DND-41 (cell line): ENCODE results near the gene TCF12.

Experiments used
- ATAC-seq: fragments of 200-7000 bp; cut with Tn5 transposase; 3 replicates; pipeline ENCODE4 v1.9.1; 2021; ENCODE audit warnings: low read depth; ENCODE audit not compliant: insufficient read depth
- DNase-seq: peaks from one replicate; pipeline ENCODE4 v3.0.0-alpha.2; 2020
- H2AFZ ChIP-seq: 2 replicates; pipeline ENCODE4 v1.6.0; 2012; ENCODE audit warnings: low read depth, low read length
- H3K27ac ChIP-seq: 2 replicates; pipeline ENCODE4 v1.5.1; 2012; ENCODE audit warnings: low read length, inconsistent platforms
- H3K27me3 ChIP-seq: fragments of 200-600 bp; sonication (generic); 2 replicates; pipeline ENCODE4 v1.6.0; 2012; ENCODE audit warnings: low read length, mild to moderate bottlenecking, inconsistent platforms; ENCODE audit not compliant: insufficient read depth, poor library complexity
- H3K36me3 ChIP-seq: 2 replicates; pipeline ENCODE4 v1.5.1; 2012; ENCODE audit warnings: low read length, inconsistent platforms; ENCODE audit not compliant: insufficient read depth
- H3K4me1 ChIP-seq: 2 replicates; pipeline ENCODE4 v1.5.1; 2012; ENCODE audit warnings: mild to moderate bottlenecking, low read length; ENCODE audit not compliant: insufficient read depth
- H3K4me2 ChIP-seq: 2 replicates; pipeline ENCODE4 v1.6.0; 2012; ENCODE audit warnings: mild to moderate bottlenecking, moderate library complexity, low read length, inconsistent platforms; ENCODE audit not compliant: insufficient read depth
- H3K4me3 ChIP-seq, 2 experiments: fragments of 200-600 bp in 1 of 2; shearing (Covaris generic) in 1 of 2; 2 replicates each; pipeline ENCODE4 v1.5.1; 2012 to 2016; ENCODE audit warnings: inconsistent platforms in 2 of 2, low read length in 2 of 2, mild to moderate bottlenecking in 2 of 2, low read depth in 1 of 2, moderate library complexity in 1 of 2
- H3K79me2 ChIP-seq: 2 replicates; pipeline ENCODE4 v1.6.0; 2012; ENCODE audit warnings: low read length, inconsistent platforms; ENCODE audit not compliant: insufficient read depth
- H3K9ac ChIP-seq: 2 replicates; pipeline ENCODE4 v1.6.0; 2012; ENCODE audit warnings: low read depth, mild to moderate bottlenecking, inconsistent platforms, low read length, moderate library complexity
- H3K9me3 ChIP-seq: 2 replicates; pipeline ENCODE4 v1.5.1; 2012; ENCODE audit warnings: low read length, moderate library complexity, mild to moderate bottlenecking, inconsistent platforms; ENCODE audit not compliant: insufficient read depth, severe bottlenecking
- H4K20me1 ChIP-seq: 2 replicates; pipeline ENCODE4 v1.6.0; 2012; ENCODE audit warnings: low read length; ENCODE audit not compliant: insufficient read depth
- EZH2 ChIP-seq: IDR thresholded peaks from 3 replicates; pipeline ENCODE4 v1.6.1; 2012; ENCODE audit warnings: borderline replicate concordance, low read depth, mild to moderate bottlenecking, moderate library complexity, low read length, inconsistent platforms; ENCODE audit not compliant: severe bottlenecking
- TF ChIP-seq, protein P1 (sequence below): IDR thresholded peaks from 2 replicates; pipeline ENCODE4 v1.5.1; 2012; ENCODE audit warnings: borderline replicate concordance, low read length, moderate library complexity, mild to moderate bottlenecking; ENCODE audit not compliant: poor library complexity, severe bottlenecking; ENCODE audit errors: extremely low read depth

Gene TCF12

DNA sequence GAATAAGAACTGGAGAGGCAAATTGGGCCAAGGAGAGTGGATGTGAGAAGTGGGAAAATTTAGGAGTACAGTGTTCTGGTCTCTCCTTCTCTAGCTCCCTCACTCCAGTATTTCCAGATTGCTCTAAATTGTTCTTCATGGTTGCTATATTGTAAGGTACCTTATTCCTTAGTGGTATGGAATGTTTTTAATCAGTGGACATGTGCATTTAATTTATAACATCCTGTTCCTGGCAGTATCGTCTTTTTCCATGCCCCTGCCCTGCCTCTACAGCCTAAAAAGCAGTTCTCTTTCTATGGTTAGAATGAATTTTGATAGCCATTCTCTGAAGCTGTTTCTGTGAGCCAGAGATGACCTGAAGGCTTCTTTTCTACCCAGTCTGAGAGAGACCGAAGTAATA lies 180.5 kb downstream of the TCF12 start:
- Histone ChIP-seq H3K4me2 (no peak overlapping the region), H3K4me3 (no peak overlapping the region), H3K27me3 (no peaks in the 10 kb centered on the region), H3K9ac (no peak overlapping the region), H2AFZ (no peak overlapping the region), H3K9me3 (no peaks in the 10 kb centered on the region), H3K4me1 (no peaks in the 10 kb centered on the region), H3K27ac (no peak overlapping the region), H4K20me1 (0 out of 2 replicates have a peak, but pooled peaks cover 3% of the 10 kb centered on the region), H3K36me3 (peaks cover 22% of the 10 kb centered on the region; the same call in 1 of the 2 replicates), H3K79me2 (peaks cover 49% of the 10 kb centered on the region)
- DNase-seq (no peak), ATAC-seq (no peak)
- TF ChIP-seq, protein P1, sequence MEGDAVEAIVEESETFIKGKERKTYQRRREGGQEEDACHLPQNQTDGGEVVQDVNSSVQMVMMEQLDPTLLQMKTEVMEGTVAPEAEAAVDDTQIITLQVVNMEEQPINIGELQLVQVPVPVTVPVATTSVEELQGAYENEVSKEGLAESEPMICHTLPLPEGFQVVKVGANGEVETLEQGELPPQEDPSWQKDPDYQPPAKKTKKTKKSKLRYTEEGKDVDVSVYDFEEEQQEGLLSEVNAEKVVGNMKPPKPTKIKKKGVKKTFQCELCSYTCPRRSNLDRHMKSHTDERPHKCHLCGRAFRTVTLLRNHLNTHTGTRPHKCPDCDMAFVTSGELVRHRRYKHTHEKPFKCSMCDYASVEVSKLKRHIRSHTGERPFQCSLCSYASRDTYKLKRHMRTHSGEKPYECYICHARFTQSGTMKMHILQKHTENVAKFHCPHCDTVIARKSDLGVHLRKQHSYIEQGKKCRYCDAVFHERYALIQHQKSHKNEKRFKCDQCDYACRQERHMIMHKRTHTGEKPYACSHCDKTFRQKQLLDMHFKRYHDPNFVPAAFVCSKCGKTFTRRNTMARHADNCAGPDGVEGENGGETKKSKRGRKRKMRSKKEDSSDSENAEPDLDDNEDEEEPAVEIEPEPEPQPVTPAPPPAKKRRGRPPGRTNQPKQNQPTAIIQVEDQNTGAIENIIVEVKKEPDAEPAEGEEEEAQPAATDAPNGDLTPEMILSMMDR = no peak

DNA sequence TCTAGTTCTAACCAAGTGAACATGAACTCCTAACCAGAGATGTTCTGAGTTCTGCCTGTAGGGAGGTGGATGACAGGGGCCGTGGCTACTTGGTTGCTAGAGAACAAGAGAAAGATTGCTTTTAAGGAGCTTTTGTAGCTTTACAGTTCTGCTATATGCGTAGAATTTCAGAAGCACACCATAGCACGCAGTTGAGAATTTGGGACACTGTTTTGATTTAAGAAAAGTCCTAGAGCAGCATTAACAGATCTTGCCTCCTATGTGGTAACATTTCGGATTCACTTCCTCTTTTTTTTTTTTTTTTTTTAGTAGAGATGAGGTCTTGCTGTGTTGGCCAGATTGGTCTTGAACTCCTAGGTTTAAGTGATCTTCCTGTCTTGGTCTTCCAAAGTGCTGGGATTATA lies 181.7 kb downstream of the TCF12 start:
- no peak for DNase-seq
- H3K79me2 ChIP-seq = peaks cover 56% of the 10 kb centered on the region
- no peak overlapping the region for H3K4me3 ChIP-seq
- H3K9me3 ChIP-seq = no peaks in the 10 kb centered on the region
- H3K4me1 ChIP-seq = no peaks in the 10 kb centered on the region
- H2AFZ ChIP-seq = no peak overlapping the region
- H3K9ac ChIP-seq = no peak overlapping the region
- TF ChIP-seq, protein P1 = no peak
- no peak for TF ChIP-seq EZH2
- no peak overlapping the region for H3K4me2 ChIP-seq
- no peak for ATAC-seq
- 0 out of 2 replicates have a peak, but pooled peaks cover 3% of the 10 kb centered on the region for H4K20me1 ChIP-seq
- peaks cover 12% of the 10 kb centered on the region; the same call in 1 of the 2 replicates for H3K36me3 ChIP-seq
- no peak overlapping the region for H3K27ac ChIP-seq
- H3K27me3 ChIP-seq = no peaks in the 10 kb centered on the region

DNA sequence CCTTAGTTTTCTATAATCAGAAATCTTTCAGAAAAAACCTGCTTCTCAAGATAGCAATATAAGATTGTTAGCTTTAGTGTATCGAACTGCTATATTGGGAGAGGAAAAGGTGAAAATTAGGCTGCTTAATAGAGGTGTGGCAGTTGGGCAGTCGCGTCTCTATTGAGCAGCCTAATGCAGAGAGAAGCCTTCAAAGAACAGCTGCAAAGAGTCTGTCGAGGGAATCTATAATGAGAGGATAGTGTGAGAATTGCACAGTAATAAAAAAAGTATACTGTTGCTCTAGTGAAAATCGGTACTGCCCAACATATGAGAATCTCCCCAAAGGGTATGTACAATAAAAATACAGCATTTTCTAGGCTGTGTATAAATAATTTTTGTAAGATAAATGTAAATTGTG lies 184.4 kb downstream of the TCF12 start:
- H3K4me3 ChIP-seq = no peak overlapping the region
- no peak overlapping the region for H2AFZ ChIP-seq
- H4K20me1 ChIP-seq = 0 out of 2 replicates have a peak, but pooled peaks cover 3% of the 10 kb centered on the region
- H3K79me2 ChIP-seq = peaks cover 63% of the 10 kb centered on the region
- peaks cover 8% of the 10 kb centered on the region; the same call in 1 of the 2 replicates for H3K36me3 ChIP-seq
- H3K9me3 ChIP-seq = no peaks in the 10 kb centered on the region
- H3K27ac ChIP-seq = no peak overlapping the region
- H3K27me3 ChIP-seq = no peaks in the 10 kb centered on the region
- no peaks in the 10 kb centered on the region for H3K4me1 ChIP-seq
- H3K4me2 ChIP-seq = no peak overlapping the region
- no peak for ATAC-seq
- no peak for TF ChIP-seq EZH2
- TF ChIP-seq, protein P1 = no peak
- no peak for DNase-seq
- no peak overlapping the region for H3K9ac ChIP-seq

DNA sequence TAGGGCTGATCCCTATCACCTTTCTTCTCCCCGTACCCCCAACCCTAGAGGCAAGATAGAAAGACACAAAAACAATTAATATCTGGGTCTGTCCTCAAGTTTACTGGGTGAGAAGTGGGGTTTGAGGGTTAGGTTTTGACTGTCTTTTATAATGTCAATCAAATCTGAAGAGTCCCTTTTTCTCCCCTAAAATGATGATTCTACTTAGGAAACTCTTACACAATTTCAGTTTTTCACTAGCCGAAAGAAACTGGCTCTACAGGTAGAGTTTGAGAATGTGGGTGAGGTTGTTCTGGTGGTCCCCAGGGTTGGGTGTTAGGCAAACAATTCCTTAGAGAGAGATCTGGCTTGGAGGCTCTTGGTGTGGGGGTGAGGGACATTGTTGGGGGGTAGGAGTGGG lies 189.9 kb downstream of the TCF12 start:
- Histone ChIP-seq H3K79me2 (peaks cover 62% of the 10 kb centered on the region), H3K27ac (peak overlapping the region; percentile 20; the same call in 1 of the 2 replicates), H3K9me3 (no peaks in the 10 kb centered on the region), H4K20me1 (no peaks in the 10 kb centered on the region), H3K4me1 (no peaks in the 10 kb centered on the region), H3K36me3 (peaks cover 4% of the 10 kb centered on the region; the same call in 1 of the 2 replicates), H3K27me3 (no peaks in the 10 kb centered on the region), H3K9ac (no peak overlapping the region), H3K4me3 (no peak overlapping the region), H2AFZ (no peak overlapping the region), H3K4me2 (no peak overlapping the region)
- DNase-seq (no peak), ATAC-seq (no peak)
- TF ChIP-seq, protein P1 = no peak
- no peak for TF ChIP-seq EZH2
